T-cell (primary cell): ENCODE results near the gene DSE. TPM values are rescaled to one million over a fixed set of nuclear protein-coding genes. Genes with fewer than 3 reads are reported as not detected.
A peak's percentile ranks its signal among the peaks of the same experiment; 100 is the strongest.

Experiments used
- ATAC-seq, 4 experiments: fragments of 200-7000 bp in 3 of 4; fragments of 150-1000 bp in 1 of 4; cut with Tn5 transposase; replicated peaks in 1 of 4; 1 replicate in 3 of 4; 2 replicates in 1 of 4; pipeline ENCODE4 v1.10.0; 2021; ENCODE audit warnings: moderate library complexity in 3 of 4, mild to moderate bottlenecking in 2 of 4, moderate number of reproducible peaks in 1 of 4
- CTCF ChIA-PET, 2 donors: fragments of 300-600 bp; sonication (Branson Sonifier 250); formaldehyde crosslinking; loops; one replicate each; lab custom pipeline; 2022; ENCODE audit warnings: antibody characterized with exemption in 2 of 2; lab: Charles Lee
- POLR2A ChIA-PET, 2 donors: fragments of 300-600 bp; sonication (Branson Sonifier 250); formaldehyde crosslinking; loops; one replicate each; lab custom pipeline; 2022; ENCODE audit warnings: antibody characterized with exemption in 2 of 2; lab: Charles Lee
- DNase-seq, 35 experiments: peaks; one replicate each; pipeline versions ENCODE4 v3.0.0 to v3.0.0-alpha.2; 2013 to 2023
- H3K27ac ChIP-seq: one replicate; pipeline ENCODE4 v1.5.1; 2013; ENCODE audit warnings: low read length
- H3K27me3 ChIP-seq, 2 experiments: replicated peaks in 1 of 2; 1 replicate in 1 of 2; 2 replicates in 1 of 2; pipeline versions ENCODE4 v1.6.1 to v1.7.0; 2013; ENCODE audit warnings: low read length in 1 of 2, mixed read lengths in 1 of 2; ENCODE audit not compliant: control insufficient read depth in 2 of 2, insufficient read depth in 2 of 2; ENCODE audit errors: extremely low read depth in 1 of 2
- H3K36me3 ChIP-seq, 2 donors: 1 replicate in 1 of 2; 2 replicates in 1 of 2; pipeline versions ENCODE4 v1.6.1 to v1.7.0; 2013; ENCODE audit warnings: low read length in 1 of 2; ENCODE audit not compliant: control insufficient read depth in 2 of 2, insufficient read depth in 1 of 2; ENCODE audit errors: extremely low read depth in 1 of 2
- H3K4me1 ChIP-seq, 2 experiments: 1 replicate in 1 of 2; 2 replicates in 1 of 2; pipeline versions ENCODE4 v1.6.1 to v1.7.0; 2013; ENCODE audit warnings: low read length in 2 of 2, mixed read lengths in 1 of 2; ENCODE audit not compliant: insufficient read depth in 2 of 2, control insufficient read depth in 1 of 2; ENCODE audit errors: extremely low read depth in 1 of 2
- H3K4me3 ChIP-seq, 2 donors: 1 replicate in 1 of 2; 2 replicates in 1 of 2; pipeline versions ENCODE4 v1.5.1 to v1.7.0; 2013; ENCODE audit warnings: mild to moderate bottlenecking in 2 of 2, low read length in 1 of 2, moderate library complexity in 1 of 2; ENCODE audit not compliant: control insufficient read depth in 1 of 2; ENCODE audit errors: extremely low read depth in 1 of 2
- H3K9me3 ChIP-seq: 2 replicates; pipeline ENCODE4 v1.7.0; 2013
- H3K27ac Mint-ChIP-seq, 2 donors: one replicate each; pipeline ENCODE4 v1.8.0; 2020 to 2021; ENCODE audit warnings: mild to moderate bottlenecking in 2 of 2, mixed read lengths in 2 of 2
- H3K27me3 Mint-ChIP-seq, 2 donors: one replicate each; pipeline ENCODE4 v1.8.0; 2021 to 2022; ENCODE audit warnings: mixed read lengths in 2 of 2
- H3K36me3 Mint-ChIP-seq: one replicate; pipeline ENCODE4 v1.8.0; 2021; ENCODE audit warnings: mixed read lengths
- H3K4me1 Mint-ChIP-seq, 3 donors: one replicate each; pipeline ENCODE4 v1.8.0; 2020 to 2022; ENCODE audit warnings: mixed read lengths in 3 of 3, mild to moderate bottlenecking in 1 of 3
- H3K4me3 Mint-ChIP-seq, 3 donors: one replicate each; pipeline ENCODE4 v1.8.0; 2020 to 2022; ENCODE audit warnings: mild to moderate bottlenecking in 3 of 3, mixed read lengths in 3 of 3, moderate library complexity in 3 of 3
- H3K9me3 Mint-ChIP-seq, 3 donors: one replicate each; pipeline ENCODE4 v1.8.0; 2020 to 2022; ENCODE audit warnings: mixed read lengths in 3 of 3
- WGBS: methylation state at CpG from one replicate; pipeline ENCODE4 v1.1.5; 2013; ENCODE audit warnings: missing lambda C conversion rate; ENCODE audit not compliant: insufficient coverage; 5-methylcytosine and 5-hydroxymethylcytosine counted together
- total RNA-seq, 35 experiments: library from RNA in 6 of 35; stranded (reverse) in 6 of 35; fragments of 120-200 nt in 1 of 35; gene quantifications; one replicate each; pipeline versions ENCODE4 v1.2.1 to v1.2.4 and lab custom pipeline; 2013 to 2026

The DSE gene
- total RNA-seq, 5 donors from 2014 or later (not counting 1 experiment from before 2014, with no cell fraction given): 5.9 to 9.3 (median 7.4) TPM

DNA sequence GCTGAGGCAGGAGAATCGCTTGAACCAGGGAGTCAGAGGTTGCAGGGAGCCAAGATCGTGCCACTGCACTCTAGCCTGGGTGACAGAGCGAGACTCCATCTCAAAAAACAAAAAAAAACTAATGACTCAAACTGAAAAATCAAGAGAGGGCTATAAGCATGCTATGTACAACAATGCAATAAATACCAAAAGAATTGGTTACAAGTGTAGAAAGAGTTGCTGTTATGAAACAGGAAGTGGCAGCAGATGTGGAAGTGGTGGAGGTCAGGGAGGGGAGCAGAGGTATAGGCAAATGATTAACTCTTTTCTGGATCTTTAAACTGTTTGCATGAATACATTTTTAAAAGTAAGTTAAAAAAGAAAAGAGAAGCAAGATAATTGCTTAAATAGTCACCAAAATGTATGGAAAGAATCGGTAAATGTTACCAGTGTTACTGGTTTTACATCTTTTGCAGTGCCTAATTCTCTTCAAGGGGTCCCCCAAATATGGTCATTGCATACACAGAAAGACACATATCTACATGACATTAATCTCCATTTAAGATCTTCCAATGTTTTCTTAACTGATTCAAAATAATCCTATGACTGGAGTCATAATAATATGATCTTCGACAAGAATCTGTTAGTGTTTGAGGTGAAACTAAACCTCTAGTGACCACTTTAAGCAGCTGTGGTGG lies 105.4 kb downstream of the DSE start:
- Mint-ChIP-seq H3K27ac (peak overlapping the region; percentile 77 to 89), H3K9me3 (no peaks in the 10 kb centered on the region), H3K4me3 (peak overlapping the region; percentile 17 to 74 (median 66)), H3K36me3 (no peaks in the 10 kb centered on the region), H3K27me3 (peaks cover 0 to 8% of the 10 kb centered on the region in 2 donors), H3K4me1 (peaks cover 22 to 30% (median 23%) of the 10 kb centered on the region in 3 donors)
- ChIA-PET POLR2A (no interaction called here), CTCF (interaction anchor here in 1 of 2 donors (0.7 kb wide), 1 partner anchor 84 kb away, joined by 3 read pairs; no protein-coding TSS in a partner anchor)
- WGBS: no CpG with 5 or more reads among the region's 5 CpGs
- Histone ChIP-seq H3K27me3 (no peaks in the 10 kb centered on the region), H3K4me1 (peaks cover 6 to 9% of the 10 kb centered on the region in 2 experiments), H3K4me3 (peak overlapping the region in 1 of 2 donors; percentile 26), H3K27ac (peak overlapping the region; percentile 62), H3K36me3 (no peaks in the 10 kb centered on the region), H3K9me3 (no peaks in the 10 kb centered on the region)
- peak in 15 of 35 experiments; percentile 3 to 53 (median 11) for DNase-seq
- ATAC-seq: peak; percentile 57 to 98 (median 78)

DNA sequence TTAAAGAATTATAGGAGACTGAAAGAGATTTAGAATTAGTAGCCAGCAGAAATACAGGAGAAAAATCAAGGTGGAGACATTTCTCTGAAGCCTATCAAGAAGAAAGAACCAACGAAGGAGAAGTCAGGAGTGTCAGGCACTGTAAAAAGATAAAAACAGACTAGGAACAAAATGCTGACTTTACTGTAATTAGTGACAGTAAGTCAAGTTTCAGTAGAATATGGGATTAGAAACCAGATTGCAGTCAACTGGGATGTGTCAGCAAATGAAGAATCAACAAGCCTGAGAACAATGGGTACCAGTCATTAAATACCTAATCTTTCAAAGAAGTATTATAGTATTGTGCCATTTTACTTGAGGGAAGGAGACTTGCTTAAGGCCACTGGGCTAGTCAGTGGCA lies 112.0 kb downstream of the DSE start:
- Mint-ChIP-seq H3K9me3 (no peaks in the 10 kb centered on the region), H3K36me3 (no peaks in the 10 kb centered on the region), H3K4me1 (no peaks in the 10 kb centered on the region), H3K27ac (no peak overlapping the region), H3K4me3 (no peak overlapping the region), H3K27me3 (peaks cover 9 to 20% of the 10 kb centered on the region in 2 donors)
- Histone ChIP-seq H3K27ac (no peak overlapping the region), H3K9me3 (no peaks in the 10 kb centered on the region), H3K27me3 (no peaks in the 10 kb centered on the region), H3K36me3 (no peaks in the 10 kb centered on the region), H3K4me1 (no peaks in the 10 kb centered on the region), H3K4me3 (no peak overlapping the region)
- ChIA-PET POLR2A (no interaction called here), CTCF (no interaction called here)
- ATAC-seq (no peak), DNase-seq (no peak)
- 63% methylated on average over 1 of the region's 1 CpG for WGBS

DNA sequence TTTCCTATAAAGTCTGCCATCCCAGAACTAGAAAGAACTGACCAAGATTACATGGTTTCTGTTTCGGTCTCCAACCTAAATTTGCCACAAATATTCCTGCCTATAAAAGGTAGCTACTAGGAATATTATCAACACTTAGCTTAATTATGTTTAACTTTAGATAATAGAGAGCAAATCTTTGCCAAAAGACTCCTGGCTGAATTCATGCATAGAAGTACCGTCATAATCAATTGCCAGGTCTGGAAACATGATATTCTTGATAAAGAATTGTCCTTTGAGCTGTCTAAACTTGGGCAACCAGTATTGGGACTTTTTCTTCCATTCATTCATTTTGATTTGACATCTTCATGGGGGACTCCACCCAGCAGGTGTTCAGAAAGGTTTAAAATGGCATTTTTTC lies 112.9 kb downstream of the DSE start:
- Mint-ChIP-seq H3K4me1 (no peaks in the 10 kb centered on the region), H3K9me3 (no peaks in the 10 kb centered on the region), H3K27me3 (peaks cover 9 to 22% of the 10 kb centered on the region in 2 donors), H3K36me3 (no peaks in the 10 kb centered on the region), H3K4me3 (no peak overlapping the region), H3K27ac (no peak overlapping the region)
- Histone ChIP-seq H3K4me1 (no peaks in the 10 kb centered on the region), H3K27me3 (no peaks in the 10 kb centered on the region), H3K9me3 (no peaks in the 10 kb centered on the region), H3K36me3 (no peaks in the 10 kb centered on the region), H3K4me3 (no peak overlapping the region), H3K27ac (no peak overlapping the region)
- WGBS: 60% methylated on average over 1 of the region's 2 CpGs
- ATAC-seq (no peak), DNase-seq (no peak)
- POLR2A ChIA-PET: interaction anchor here in 1 of 2 donors (0.6 kb wide), 2 partner anchors 16 to 516 kb away, joined by 3 to 7 read pairs; no protein-coding TSS in a partner anchor
- CTCF ChIA-PET: interaction anchor here in 1 of 2 donors (0.6 kb wide), 1 partner anchor 39 kb away, joined by 3 read pairs; no protein-coding TSS in a partner anchor

DNA sequence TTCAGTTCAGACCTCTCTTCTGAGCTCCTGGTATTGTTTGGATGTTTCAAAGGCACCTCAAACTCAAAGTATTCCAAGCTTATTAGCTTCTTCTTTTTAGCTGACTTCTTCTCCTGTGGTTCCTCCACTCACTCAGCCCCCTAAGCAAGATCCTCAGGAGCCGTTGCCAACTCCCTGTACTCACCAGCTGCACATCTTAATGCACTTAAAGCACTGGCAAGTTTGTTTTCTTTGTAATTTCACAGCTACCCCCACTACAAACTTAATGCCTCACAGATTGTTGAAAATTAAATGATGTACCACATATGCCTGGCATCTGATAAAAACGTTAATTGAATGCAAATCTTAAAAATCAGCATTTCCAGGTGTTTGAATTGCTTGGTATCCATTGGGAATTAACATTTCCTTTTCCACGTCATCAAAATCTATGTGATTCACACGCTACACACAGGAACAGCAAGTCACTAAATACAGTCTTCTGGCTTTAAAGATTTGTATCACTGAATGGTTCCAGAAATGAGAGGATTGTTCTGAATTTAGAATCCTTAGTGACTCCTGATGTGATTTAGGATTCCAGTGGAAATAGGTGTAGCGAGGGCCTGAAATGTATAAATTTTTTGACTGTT lies 114.9 kb downstream of the DSE start:
- DNase-seq: no peak
- ChIA-PET CTCF (interaction anchor here in 1 of 2 donors (0.6 kb wide), 1 partner anchor 133 kb away, joined by 3 read pairs; no protein-coding TSS in a partner anchor), POLR2A (no interaction called here)
- Histone ChIP-seq H3K27ac (no peak overlapping the region), H3K9me3 (no peaks in the 10 kb centered on the region), H3K27me3 (no peaks in the 10 kb centered on the region), H3K4me3 (no peak overlapping the region), H3K36me3 (no peaks in the 10 kb centered on the region), H3K4me1 (no peaks in the 10 kb centered on the region)
- Mint-ChIP-seq H3K27me3 (peaks cover 9 to 31% of the 10 kb centered on the region in 2 donors), H3K27ac (no peak overlapping the region), H3K9me3 (peaks cover 0 to 3% (median 0%) of the 10 kb centered on the region in 3 donors), H3K4me3 (no peak overlapping the region), H3K36me3 (no peaks in the 10 kb centered on the region), H3K4me1 (no peaks in the 10 kb centered on the region)
- WGBS: 31% methylated on average over 1 of the region's 5 CpGs
- ATAC-seq: no peak

DNA sequence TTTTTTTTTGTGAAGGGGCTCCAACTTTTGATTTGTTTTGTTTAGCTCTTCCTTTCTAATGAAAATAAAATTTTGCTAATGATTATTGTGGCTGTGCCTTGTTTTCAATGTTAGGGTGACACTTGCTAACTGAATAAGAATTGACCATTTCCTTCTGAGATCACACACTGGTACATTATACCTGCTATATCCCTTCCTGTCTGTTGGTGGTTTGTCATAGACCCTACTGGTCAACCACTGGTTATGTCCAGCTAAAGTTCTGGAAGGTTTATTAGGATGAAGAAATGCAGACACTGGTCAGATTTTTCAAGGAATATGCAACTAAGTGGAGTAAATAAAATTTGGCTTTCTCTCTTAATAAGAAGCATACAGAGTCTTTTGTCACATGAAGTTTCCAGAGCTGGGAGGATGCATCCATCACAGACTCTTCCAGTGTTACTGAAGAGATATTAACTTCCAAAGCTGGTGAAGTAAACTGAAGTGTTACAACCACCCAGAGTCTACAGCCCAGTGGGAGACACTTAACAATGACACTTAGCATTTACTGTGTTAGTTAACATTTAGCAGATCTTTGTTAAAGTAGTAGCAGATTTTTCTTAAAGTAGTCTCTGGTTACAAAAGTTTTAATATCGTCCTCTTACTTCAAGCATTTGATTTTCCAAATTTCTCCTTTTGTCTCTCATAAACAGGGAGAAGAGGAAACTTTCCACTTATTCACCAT lies 121.0 kb downstream of the DSE start:
- WGBS: no CpG with 5 or more reads among the region's 1 CpG
- Histone ChIP-seq H3K9me3 (no peaks in the 10 kb centered on the region), H3K27me3 (no peaks in the 10 kb centered on the region), H3K36me3 (no peaks in the 10 kb centered on the region), H3K4me3 (no peak overlapping the region), H3K27ac (no peak overlapping the region), H3K4me1 (no peaks in the 10 kb centered on the region)
- ATAC-seq (no peak), DNase-seq (no peak)
- no peaks in the 10 kb centered on the region for H3K4me1 Mint-ChIP-seq
- ChIA-PET POLR2A (interaction anchor here in 1 of 2 donors (0.7 kb wide), 1 partner anchor 456 kb away, joined by 5 read pairs; no protein-coding TSS in a partner anchor), CTCF (interaction anchor here in 1 of 2 donors (0.6 kb wide), 1 partner anchor 157 kb away, joined by 4 read pairs; no protein-coding TSS in a partner anchor)
- no peak overlapping the region for H3K27ac Mint-ChIP-seq
- peaks cover 3% of the 10 kb centered on the region for H3K36me3 Mint-ChIP-seq
- H3K4me3 Mint-ChIP-seq: no peak overlapping the region
- H3K9me3 Mint-ChIP-seq: peaks cover 0 to 11% (median 0%) of the 10 kb centered on the region in 3 donors
- H3K27me3 Mint-ChIP-seq: peaks cover 0 to 24% of the 10 kb centered on the region in 2 donors
